B cell (primary cell): Measurements from ENCODE around the gene ITPKB. TPM values are rescaled to one million over a fixed set of nuclear protein-coding genes. Genes with fewer than 3 reads are reported as not detected.

Experiments used
- ATAC-seq: fragments of 200-7000 bp; cut with Tn5 transposase; one replicate; pipeline ENCODE4 v1.10.0; 2021; ENCODE audit warnings: low read depth, mild to moderate bottlenecking, moderate number of reproducible peaks, moderate library complexity
- CTCF ChIA-PET: fragments of 350-600 bp; sonication (Branson Sonifier 250); formaldehyde crosslinking; loops from one replicate; lab custom pipeline; 2021; ENCODE audit warnings: antibody characterized with exemption, inconsistent platforms; lab: Charles Lee
- POLR2A ChIA-PET: fragments of 350-600 bp; sonication (Branson Sonifier 250); formaldehyde crosslinking; loops from one replicate; lab custom pipeline; 2021; ENCODE audit warnings: antibody characterized with exemption; lab: Charles Lee
- DNase-seq: peaks from one replicate; pipeline ENCODE4 v3.0.0; 2013
- H2AFZ ChIP-seq: 2 replicates; pipeline ENCODE4 v1.6.1; 2012; ENCODE audit warnings: mild to moderate bottlenecking, low read depth, low read length; ENCODE audit not compliant: insufficient read depth, poor library complexity, severe bottlenecking
- H3K27ac ChIP-seq, 2 donors: 1 replicate in 1 of 2; 2 replicates in 1 of 2; pipeline ENCODE4 v1.5.1; 2012 to 2013; ENCODE audit warnings: low read length in 2 of 2, mild to moderate bottlenecking in 2 of 2, moderate library complexity in 1 of 2
- H3K27me3 ChIP-seq, 4 experiments: fragments of 200-600 bp in 1 of 4; sonication (generic) in 1 of 4; replicated peaks in 1 of 4; 1 replicate in 2 of 4; 2 replicates in 2 of 4; pipeline versions ENCODE4 v1.6.1 to v1.7.0; 2013 to 2016; ENCODE audit warnings: low read length in 3 of 4, mild to moderate bottlenecking in 2 of 4, mixed read lengths in 1 of 4, moderate library complexity in 1 of 4; ENCODE audit not compliant: insufficient read depth in 4 of 4, control insufficient read depth in 3 of 4; ENCODE audit errors: control extremely low read depth in 1 of 4
- H3K36me3 ChIP-seq, 2 experiments: replicated peaks in 1 of 2; 1 replicate in 1 of 2; 2 replicates in 1 of 2; pipeline versions ENCODE4 v1.6.1 to v1.7.1; 2013; ENCODE audit warnings: low read length in 1 of 2; ENCODE audit not compliant: insufficient read depth in 2 of 2, control insufficient read depth in 1 of 2; ENCODE audit errors: control extremely low read depth in 1 of 2, extremely low read depth in 1 of 2
- H3K4me1 ChIP-seq, 2 donors: fragments of 200-600 bp in 1 of 2; sonication (generic) in 1 of 2; 1 replicate in 1 of 2; 2 replicates in 1 of 2; pipeline versions ENCODE4 v1.5.1 to v1.6.1; 2013 to 2017; ENCODE audit warnings: low read length in 2 of 2; ENCODE audit not compliant: control insufficient read depth in 2 of 2, insufficient read depth in 2 of 2
- H3K4me2 ChIP-seq: replicated peaks from 2 replicates; pipeline ENCODE3; 2012; ENCODE audit warnings: mild to moderate bottlenecking, low read depth, low read length; ENCODE audit not compliant: poor library complexity, severe bottlenecking
- H3K4me3 ChIP-seq, 5 experiments: fragments of 200-600 bp in 1 of 5; sonication (generic) in 1 of 5; 1 replicate in 3 of 5; 2 replicates in 2 of 5; pipeline versions ENCODE4 v1.5.1 to v1.7.0; 2011 to 2016; ENCODE audit warnings: low read length in 4 of 5, mild to moderate bottlenecking in 4 of 5, low read depth in 2 of 5, control low read depth in 1 of 5, moderate library complexity in 1 of 5; ENCODE audit not compliant: insufficient read depth in 1 of 5; ENCODE audit errors: control extremely low read depth in 1 of 5, extremely low read depth in 1 of 5
- H3K79me2 ChIP-seq: fragments of 200-600 bp; sonication (generic); one replicate; pipeline ENCODE4 v1.6.0; 2016; ENCODE audit warnings: low read length; ENCODE audit not compliant: control insufficient read depth, insufficient read depth
- H3K9ac ChIP-seq: fragments of 200-600 bp; sonication (generic); 2 replicates; pipeline ENCODE4 v1.6.1; 2017; ENCODE audit warnings: mild to moderate bottlenecking, low read length, moderate library complexity
- H3K9me3 ChIP-seq, 3 donors: one replicate each; pipeline versions ENCODE4 v1.6.1 to v1.7.1; 2013; ENCODE audit warnings: low read length in 2 of 3; ENCODE audit not compliant: control insufficient read depth in 2 of 3, insufficient read depth in 1 of 3; ENCODE audit errors: control extremely low read depth in 1 of 3
- H4K20me1 ChIP-seq: 2 replicates; pipeline ENCODE4 v1.6.0; 2012; ENCODE audit warnings: mild to moderate bottlenecking, low read length; ENCODE audit not compliant: insufficient read depth, control insufficient read depth, poor library complexity, severe bottlenecking
- H3K27ac Mint-ChIP-seq: one replicate; pipeline ENCODE4 v1.8.0; 2021; ENCODE audit warnings: mixed read lengths
- H3K27me3 Mint-ChIP-seq: one replicate; pipeline ENCODE4 v1.8.0; 2021; ENCODE audit warnings: mixed read lengths
- H3K4me1 Mint-ChIP-seq: one replicate; pipeline ENCODE4 v1.8.0; 2021; ENCODE audit warnings: mixed read lengths
- H3K4me3 Mint-ChIP-seq: one replicate; pipeline ENCODE4 v1.8.0; 2021; ENCODE audit warnings: mixed read lengths
- H3K9me3 Mint-ChIP-seq: one replicate; pipeline ENCODE4 v1.8.0; 2022; ENCODE audit warnings: mixed read lengths; ENCODE audit not compliant: insufficient read depth
- CTCF ChIP-seq: fragments of 200-600 bp; IDR thresholded peaks from one replicate; pipeline ENCODE4 v1.8.0; 2022; ENCODE audit warnings: antibody characterized with exemption, mild to moderate bottlenecking
- EZH2 ChIP-seq: IDR thresholded peaks from 2 replicates; pipeline ENCODE4 v1.6.1; 2012; ENCODE audit warnings: borderline replicate concordance, low read depth, mild to moderate bottlenecking, moderate library complexity, low read length; ENCODE audit not compliant: insufficient read depth, poor library complexity, severe bottlenecking
- WGBS: methylation state at CpG from one replicate; pipeline ENCODE4 v1.1.5; 2013; ENCODE audit warnings: missing lambda C conversion rate; ENCODE audit not compliant: insufficient coverage; 5-methylcytosine and 5-hydroxymethylcytosine counted together
- intact Hi-C: fragments of 100-400 bp; cut with micrococcal nuclease; formaldehyde crosslinking; loops from one replicate; pipeline ENCODE4 v1.10.0; 2022
- polyA plus RNA-seq: library from polyadenylated mRNA; depleted of rRNA; stranded (reverse); fragments of >200 nt; gene quantifications from 2 replicates; pipeline ENCODE4 v1.2.3, GENCODE V29; 2012
- total RNA-seq, 2 donors: library from RNA; stranded (reverse); fragments of 120-200 nt in 1 of 2; gene quantifications; 1 replicate in 1 of 2; 2 replicates in 1 of 2; pipeline versions ENCODE4 v1.2.3 to v1.2.4, GENCODE V29; 2013 to 2022

The ITPKB gene
- total and polyA plus RNA-seq, 2 donors (not counting 1 experiment from before 2014, with no cell fraction given): 21.8 to 93.5 TPM

DNA sequence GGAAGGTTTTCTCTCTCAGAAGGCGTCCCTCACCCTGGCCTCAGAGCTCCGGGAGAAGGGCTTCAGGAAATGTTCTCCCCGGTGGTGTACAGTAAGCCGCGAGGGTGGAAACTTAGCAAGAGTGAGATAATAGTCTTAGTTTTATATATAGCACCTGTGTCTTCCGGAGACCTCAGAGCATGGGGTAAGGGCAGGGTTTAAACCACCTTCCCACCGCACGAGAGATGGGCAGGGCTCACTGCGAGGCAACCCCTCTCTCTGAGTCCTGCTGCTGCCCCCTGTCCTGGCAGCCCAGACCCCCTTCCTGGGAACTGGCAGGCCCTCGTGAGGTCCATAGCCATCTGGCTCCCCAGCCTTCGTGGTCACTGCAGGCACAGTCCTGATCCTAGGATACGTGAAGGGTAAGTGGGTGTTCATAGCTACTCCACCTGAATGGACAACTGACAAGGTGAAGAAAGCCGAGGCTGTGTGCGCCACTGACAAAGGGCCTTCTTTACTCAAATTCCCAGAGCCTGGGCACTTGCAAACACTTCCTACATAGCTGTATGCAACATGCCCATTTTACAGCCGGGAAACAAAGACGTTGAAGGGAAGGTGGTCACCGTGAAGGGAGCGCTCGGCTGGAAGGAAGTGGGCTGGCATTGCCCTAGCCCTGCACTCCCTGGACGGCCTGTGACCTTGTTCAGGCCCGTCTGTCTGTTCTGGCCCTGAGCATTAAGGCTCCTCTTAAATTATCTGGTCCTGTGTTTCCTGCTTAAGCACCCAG, 26.9 kb downstream of the ITPKB start:
- Mint-ChIP-seq H3K4me3 (peak overlapping the region; percentile 56), H3K9me3 (peaks cover 4% of the 10 kb centered on the region), H3K4me1 (peaks cover 78% of the 10 kb centered on the region), H3K27ac (peak overlapping the region; percentile 76), H3K27me3 (no peaks in the 10 kb centered on the region)
- Histone ChIP-seq H2AFZ (peak overlapping the region; percentile 63), H3K4me2 (peak overlapping the region; percentile 87), H4K20me1 (peaks cover 6% of the 10 kb centered on the region), H3K79me2 (peaks cover 99% of the 10 kb centered on the region), H3K27me3 (no peaks in the 10 kb centered on the region), H3K36me3 (peaks cover 0 to 20% of the 10 kb centered on the region in 2 experiments), H3K4me3 (peak overlapping the region in 4 of 5 experiments; percentile 18 to 57 (median 22)), H3K9me3 (peaks cover 0 to 4% (median 1%) of the 10 kb centered on the region in 3 donors), H3K9ac (peak overlapping the region; percentile 56), H3K27ac (peak overlapping the region; percentile 70 to 84), H3K4me1 (peaks cover 59 to 73% of the 10 kb centered on the region in 2 donors)
- CTCF ChIA-PET: interaction anchor here (0.7 to 3.0 kb wide), 13 partner anchors 9 to 171 kb away, joined by 3 to 13 read pairs (median 7); partner anchors contain the start of gene ITPKB
- 20% methylated on average over 13 of the region's 21 CpGs for WGBS
- intact Hi-C loops: loop anchor here (2.0 kb wide), 1 partner anchor 15 kb away; no protein-coding TSS in a partner anchor
- no peak for TF ChIP-seq EZH2
- no peak for TF ChIP-seq CTCF
- ATAC-seq (peak; percentile 75), DNase-seq (peak; percentile 50)
- POLR2A ChIA-PET: interaction anchor here (0.5 to 0.7 kb wide), 2 partner anchors 9 to 12 kb away, joined by 4 to 6 read pairs; no protein-coding TSS in a partner anchor
